Ishikawa (cell line): Measurements from ENCODE around the gene HLCS.

Source experiments
- CEBPB ChIP-seq: IDR thresholded peaks from 2 replicates; pipeline ENCODE4 v1.6.1; 2012
- EP300 ChIP-seq: IDR thresholded peaks from 2 replicates; pipeline ENCODE4 v1.6.1; 2012; ENCODE audit warnings: borderline replicate concordance
- NFIC ChIP-seq: IDR thresholded peaks from 2 replicates; pipeline ENCODE4 v1.6.1; 2012
- REST ChIP-seq: IDR thresholded peaks from 2 replicates; pipeline ENCODE4 v1.6.1; 2012; ENCODE audit warnings: low read depth, mild to moderate bottlenecking
- TEAD4 ChIP-seq: IDR thresholded peaks from 2 replicates; pipeline ENCODE4 v1.6.1; 2012
- YY1 ChIP-seq: IDR thresholded peaks from 2 replicates; pipeline ENCODE4 v1.6.1; 2012; ENCODE audit warnings: low read depth

GRCh38 chr21:36909901-36910561 is 56.4 kb downstream of the HLCS start:
- TF ChIP-seq NFIC = no peak
- TF ChIP-seq REST = no peak
- no peak for TF ChIP-seq YY1
- peak; percentile 44; the same call in 1 of the 2 replicates for TF ChIP-seq TEAD4
- peak; percentile 55; the same call in 1 of the 2 replicates for TF ChIP-seq EP300
- peak; percentile 85 for TF ChIP-seq CEBPB
